Uterus (tissue), 4 donors: ENCODE results near the gene BDKRB2. TPM values are rescaled to one million over a fixed set of nuclear protein-coding genes. Genes with fewer than 3 reads are reported as not detected.

Experiments
- DNase-seq, 2 donors: peaks; one replicate each; pipeline ENCODE4 v3.0.0-alpha.2; 2019 to 2020
- H3K27ac ChIP-seq, 2 donors: fragments of 200-600 bp; sonication (generic); 1 replicate in 1 of 2; 2 replicates in 1 of 2; pipeline ENCODE4 v1.5.1; 2016 to 2018
- H3K27me3 ChIP-seq, 2 donors: fragments of 200-600 bp; sonication (generic); one replicate each; pipeline ENCODE4 v1.5.1; 2018 to 2019; ENCODE audit warnings: control low read depth in 1 of 2
- H3K36me3 ChIP-seq, 2 donors: fragments of 200-600 bp; sonication (generic); one replicate each; pipeline ENCODE4 v1.5.1; 2019; ENCODE audit warnings: control low read depth in 1 of 2
- H3K4me1 ChIP-seq, 2 donors: fragments of 200-600 bp; sonication (generic); one replicate each; pipeline ENCODE4 v1.5.1; 2018 to 2019; ENCODE audit warnings: control low read depth in 1 of 2
- H3K4me3 ChIP-seq, 2 donors: fragments of 200-600 bp; sonication (generic); 1 replicate in 1 of 2; 2 replicates in 1 of 2; pipeline ENCODE4 v1.5.1; 2018 to 2019; ENCODE audit warnings: mild to moderate bottlenecking in 1 of 2
- H3K9me3 ChIP-seq, 2 donors: fragments of 200-600 bp; sonication (generic); one replicate each; pipeline ENCODE4 v1.5.1; 2019; ENCODE audit warnings: control low read depth in 1 of 2
- CTCF ChIP-seq, 4 experiments: fragments of 200-600 bp in 2 of 4; fragments of 450-650 bp in 2 of 4; sonication (generic) in 2 of 4; IDR thresholded peaks; one replicate each; pipeline ENCODE4 v1.5.1; 2016 to 2019; ENCODE audit warnings: antibody characterized with exemption in 4 of 4, mild to moderate bottlenecking in 2 of 4, moderate library complexity in 1 of 4
- POLR2A ChIP-seq, 2 donors: fragments of 450-650 bp; IDR thresholded peaks; one replicate each; pipeline ENCODE4 v1.6.1; 2016; ENCODE audit warnings: antibody characterized with exemption in 2 of 2, mild to moderate bottlenecking in 1 of 2, moderate library complexity in 1 of 2
- intact Hi-C: fragments of 100-400 bp; cut with DNase I; formaldehyde crosslinking; loops from one replicate; pipeline ENCODE4 v1.15.1; 2023; ENCODE audit warnings: low total_unique reads
- total RNA-seq, 4 donors: library from RNA; depleted of rRNA in 3 of 4; stranded (reverse); fragments of >200 nt in 3 of 4; gene quantifications; one replicate each; pipeline versions ENCODE4 v1.1.0 to v1.2.4, GENCODE V29; 2014 to 2023
- donor health status: DM: yes; HTN: yes; CAD: no.

Gene BDKRB2
- total RNA-seq, 4 donors from 2014 or later = 4.4 to 34.6 (median 11.1) TPM

GRCh38 chr14:96255501-96256366, 51.1 kb downstream of the BDKRB2 start, which contains the start of gene BDKRB1:
Gene BDKRB1, plus strand, starts transcription at chr14:96256210. Its CDS starts 7,473 bp downstream, at chr14:96263683.
- intact Hi-C loops = no loop called here
- H3K9me3 ChIP-seq = no peaks in the 10 kb centered on the region
- peaks cover 0 to 4% of the 10 kb centered on the region in 2 donors for H3K4me1 ChIP-seq
- TF ChIP-seq POLR2A (IDR thresholded peaks at IDR 0.05) (no peak), CTCF (IDR thresholded peaks at IDR 0.05) (no peak)
- no peak within 1 kb of the TSS for H3K4me3 ChIP-seq
- no peaks in the 10 kb centered on the region for H3K27me3 ChIP-seq
- DNase-seq = no peak
- H3K27ac ChIP-seq = peak within 1 kb of the TSS; percentile 64 to 77
- no peaks in the 10 kb centered on the region for H3K36me3 ChIP-seq

GRCh38 chr14:96256407-96256806, 51.8 kb downstream of the BDKRB2 start:
- TF ChIP-seq POLR2A (IDR thresholded peaks at IDR 0.05) (no peak), CTCF (IDR thresholded peaks at IDR 0.05) (peak in 2 of 4 experiments; percentile 10 to 15)
- Histone ChIP-seq H3K27ac (peak overlapping the region; percentile 64 to 77), H3K36me3 (no peaks in the 10 kb centered on the region), H3K4me1 (peaks cover 0 to 4% of the 10 kb centered on the region in 2 donors), H3K4me3 (no peak overlapping the region), H3K9me3 (no peaks in the 10 kb centered on the region), H3K27me3 (no peaks in the 10 kb centered on the region)
- DNase-seq = no peak
- intact Hi-C loops = no loop called here

- intact Hi-C loops = no loop called here
- Histone ChIP-seq H3K4me1 (peaks cover 0 to 4% of the 10 kb centered on the region in 2 donors), H3K4me3 (no peak overlapping the region), H3K27ac (peak overlapping the region in 1 of 2 donors; percentile 77), H3K9me3 (no peaks in the 10 kb centered on the region), H3K27me3 (no peaks in the 10 kb centered on the region), H3K36me3 (no peaks in the 10 kb centered on the region)
- DNase-seq = no peak
- no peak for TF ChIP-seq CTCF (IDR thresholded peaks at IDR 0.05)
- no peak for TF ChIP-seq POLR2A (IDR thresholded peaks at IDR 0.05)
These were observed 52.4 kb downstream of the BDKRB2 start for GRCh38 chr14:96257056-96257455.

GRCh38 chr14:96257900-96258299, 53.3 kb downstream of the BDKRB2 start:
- H3K27ac ChIP-seq = no peak overlapping the region
- intact Hi-C loops = no loop called here
- H3K4me1 ChIP-seq = peaks cover 0 to 4% of the 10 kb centered on the region in 2 donors
- TF ChIP-seq POLR2A (IDR thresholded peaks at IDR 0.05) = no peak
- TF ChIP-seq CTCF (IDR thresholded peaks at IDR 0.05) = no peak
- H3K4me3 ChIP-seq = no peak overlapping the region
- no peak for DNase-seq
- no peaks in the 10 kb centered on the region for H3K36me3 ChIP-seq
- no peaks in the 10 kb centered on the region for H3K27me3 ChIP-seq
- H3K9me3 ChIP-seq = no peaks in the 10 kb centered on the region

- no peaks in the 10 kb centered on the region for H3K27me3 ChIP-seq
- intact Hi-C loops = no loop called here
- no peaks in the 10 kb centered on the region for H3K9me3 ChIP-seq
- no peak overlapping the region for H3K27ac ChIP-seq
- H3K36me3 ChIP-seq = no peaks in the 10 kb centered on the region
- no peak for DNase-seq
- TF ChIP-seq CTCF (IDR thresholded peaks at IDR 0.05) (no peak), POLR2A (IDR thresholded peaks at IDR 0.05) (no peak)
- no peak overlapping the region for H3K4me3 ChIP-seq
- peaks cover 0 to under 1% of the 10 kb centered on the region in 2 donors for H3K4me1 ChIP-seq
These were observed 55.7 kb downstream of the BDKRB2 start for GRCh38 chr14:96260341-96260821.
